Keratinocyte (primary cell): ENCODE measurements around the gene IFNGR1. TPM values are rescaled to one million over a fixed set of nuclear protein-coding genes. Genes with fewer than 3 reads are reported as not detected.

Source experiments
- DNase-seq: peaks from one replicate; pipeline ENCODE4 v3.0.0-alpha.2; 2011; ENCODE audit warnings: low read depth, missing footprints, low spot score
- FAIRE-seq: peaks from 2 replicates; lab custom pipeline; 2011; peaks lifted over from hg19 to GRCh38; lab: Jason Lieb, UNC
- H2AFZ ChIP-seq: 2 replicates; pipeline ENCODE4 v1.6.0; 2012; ENCODE audit warnings: low read length, control low read depth, inconsistent platforms; ENCODE audit not compliant: control insufficient read depth
- H3K27ac ChIP-seq: 2 replicates; pipeline ENCODE4 v1.5.1; 2011; ENCODE audit warnings: low read length; ENCODE audit not compliant: control insufficient read depth, insufficient read depth
- H3K27me3 ChIP-seq: 3 replicates; pipeline ENCODE4 v1.6.0; 2011; ENCODE audit warnings: low read length; ENCODE audit not compliant: control insufficient read depth, insufficient read depth; ENCODE audit errors: extremely low read depth
- H3K36me3 ChIP-seq, 2 experiments: 2 replicates in 1 of 2; 3 replicates in 1 of 2; pipeline ENCODE4 v1.5.1; 2011; ENCODE audit warnings: low read length in 2 of 2, mild to moderate bottlenecking in 1 of 2; ENCODE audit not compliant: control insufficient read depth in 2 of 2, insufficient read depth in 2 of 2; ENCODE audit errors: extremely low read depth in 1 of 2
- H3K4me1 ChIP-seq: 3 replicates; pipeline ENCODE4 v1.5.1; 2011; ENCODE audit warnings: low read length; ENCODE audit not compliant: control insufficient read depth, insufficient read depth; ENCODE audit errors: extremely low read depth
- H3K4me2 ChIP-seq: 3 replicates; pipeline ENCODE4 v1.6.0; 2011; ENCODE audit warnings: low read depth, low read length; ENCODE audit not compliant: control insufficient read depth, insufficient read depth; ENCODE audit errors: extremely low read depth
- H3K4me3 ChIP-seq, 3 experiments: fragments of 200-600 bp in 1 of 3; sonication (generic) in 1 of 3; 2 replicates in 2 of 3; 3 replicates in 1 of 3; pipeline ENCODE4 v1.5.1; 2011 to 2016; ENCODE audit warnings: low read length in 3 of 3, mild to moderate bottlenecking in 3 of 3, control low read depth in 2 of 3, inconsistent platforms in 1 of 3, low read depth in 1 of 3, mixed read lengths in 1 of 3, mixed run types in 1 of 3, moderate library complexity in 1 of 3; ENCODE audit not compliant: control insufficient read depth in 2 of 3, insufficient read depth in 2 of 3; ENCODE audit errors: extremely low read depth in 1 of 3
- H3K79me2 ChIP-seq: 2 replicates; pipeline ENCODE4 v1.6.0; 2012; ENCODE audit warnings: low read length; ENCODE audit not compliant: control insufficient read depth, insufficient read depth
- H3K9ac ChIP-seq: 3 replicates; pipeline ENCODE4 v1.6.0; 2011; ENCODE audit warnings: low read length; ENCODE audit not compliant: control insufficient read depth, insufficient read depth; ENCODE audit errors: extremely low read depth
- H3K9me1 ChIP-seq: 3 replicates; pipeline ENCODE4 v1.6.0; 2011; ENCODE audit warnings: low read length; ENCODE audit not compliant: control insufficient read depth, insufficient read depth; ENCODE audit errors: extremely low read depth
- H3K9me3 ChIP-seq: 2 replicates; pipeline ENCODE4 v1.5.1; 2012; ENCODE audit warnings: low read depth, low read length; ENCODE audit not compliant: control insufficient read depth
- H4K20me1 ChIP-seq: 3 replicates; pipeline ENCODE4 v1.6.0; 2011; ENCODE audit warnings: low read length; ENCODE audit not compliant: control insufficient read depth, insufficient read depth; ENCODE audit errors: extremely low read depth
- EZH2 ChIP-seq: IDR thresholded peaks from one replicate; pipeline ENCODE4 v1.6.1; 2012; ENCODE audit warnings: inconsistent platforms, mild to moderate bottlenecking, low read length, moderate library complexity
- dilution Hi-C: fragments of 300-500 bp; cut with MboI; formaldehyde crosslinking; loops from one replicate; pipeline ENCODE4 v1.7.0; 2020; ENCODE audit warnings: low sequenced_read_pairs; ENCODE audit not compliant: extremely low pct_ligation_motif_present
- polyA plus RNA-seq, 5 experiments: library from polyadenylated mRNA; depleted of rRNA in 3 of 5; stranded (reverse) in 3 of 5; stranded (forward) in 1 of 5; unstranded in 1 of 5; fragments of >200 nt; gene quantifications; 1 replicate in 1 of 5; 2 replicates in 3 of 5; 3 replicates in 1 of 5; pipeline versions ENCODE4 v1.2.1 to v1.2.3, GENCODE V29; 2011 to 2012; ENCODE audit warnings: missing spikeins in 2 of 5, low read depth in 1 of 5, low replicate concordance in 1 of 5
- TF ChIP-seq, protein P1 (sequence below), 3 experiments: IDR thresholded peaks in 1 of 3; conservative IDR thresholded peaks in 1 of 3; optimal IDR thresholded peaks in 1 of 3; 2 replicates in 2 of 3; 3 replicates in 1 of 3; pipeline versions ENCODE3 to v1.5.1; 2011; ENCODE audit warnings: low read length in 3 of 3, mild to moderate bottlenecking in 3 of 3, moderate library complexity in 2 of 3, control low read depth in 1 of 3, inconsistent platforms in 1 of 3; ENCODE audit not compliant: insufficient read depth in 2 of 3; ENCODE audit errors: extremely low read depth in 1 of 3

IFNGR1 gene
- polyA plus RNA-seq, 1 donor (not counting 4 experiments of a cell fraction or from before 2014, with no cell fraction given): 109 TPM

DNA sequence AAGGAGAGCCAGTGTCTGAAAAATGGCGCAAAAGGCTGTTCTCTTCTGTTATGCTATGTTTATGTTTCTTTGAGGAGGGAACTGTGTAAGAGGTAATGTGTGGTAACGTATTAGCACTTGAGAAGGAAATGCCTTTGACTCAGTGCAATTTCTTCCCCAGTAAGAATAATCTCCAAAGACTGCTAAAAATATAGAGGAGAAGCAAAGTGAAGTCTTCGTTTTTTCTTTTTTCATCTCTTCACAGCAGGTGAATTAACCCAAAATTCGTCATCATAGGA, 47.1 kb upstream of the IFNGR1 start:
- Histone ChIP-seq H3K36me3 (no peaks in the 10 kb centered on the region), H3K9me3 (no peaks in the 10 kb centered on the region), H3K4me1 (peaks cover 8% of the 10 kb centered on the region), H4K20me1 (no peaks in the 10 kb centered on the region), H3K9me1 (no peaks in the 10 kb centered on the region), H3K79me2 (no peaks in the 10 kb centered on the region), H3K9ac (no peak overlapping the region), H3K27ac (no peak overlapping the region), H3K4me2 (no peak overlapping the region), H2AFZ (no peak overlapping the region), H3K27me3 (peaks cover 13% of the 10 kb centered on the region), H3K4me3 (no peak overlapping the region)
- DNase-seq: no peak
- no peak for FAIRE-seq
- dilution Hi-C loops: no loop called here
- TF ChIP-seq EZH2: no peak
- TF ChIP-seq, protein P1, sequence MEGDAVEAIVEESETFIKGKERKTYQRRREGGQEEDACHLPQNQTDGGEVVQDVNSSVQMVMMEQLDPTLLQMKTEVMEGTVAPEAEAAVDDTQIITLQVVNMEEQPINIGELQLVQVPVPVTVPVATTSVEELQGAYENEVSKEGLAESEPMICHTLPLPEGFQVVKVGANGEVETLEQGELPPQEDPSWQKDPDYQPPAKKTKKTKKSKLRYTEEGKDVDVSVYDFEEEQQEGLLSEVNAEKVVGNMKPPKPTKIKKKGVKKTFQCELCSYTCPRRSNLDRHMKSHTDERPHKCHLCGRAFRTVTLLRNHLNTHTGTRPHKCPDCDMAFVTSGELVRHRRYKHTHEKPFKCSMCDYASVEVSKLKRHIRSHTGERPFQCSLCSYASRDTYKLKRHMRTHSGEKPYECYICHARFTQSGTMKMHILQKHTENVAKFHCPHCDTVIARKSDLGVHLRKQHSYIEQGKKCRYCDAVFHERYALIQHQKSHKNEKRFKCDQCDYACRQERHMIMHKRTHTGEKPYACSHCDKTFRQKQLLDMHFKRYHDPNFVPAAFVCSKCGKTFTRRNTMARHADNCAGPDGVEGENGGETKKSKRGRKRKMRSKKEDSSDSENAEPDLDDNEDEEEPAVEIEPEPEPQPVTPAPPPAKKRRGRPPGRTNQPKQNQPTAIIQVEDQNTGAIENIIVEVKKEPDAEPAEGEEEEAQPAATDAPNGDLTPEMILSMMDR (optimal IDR thresholded peaks at IDR 0.05 in 1 of 3, IDR thresholded peaks at IDR 0.05 in 1 of 3, conservative IDR thresholded peaks at IDR 0.05 in 1 of 3; ENCODE audit: extremely low read depth in 1 of 3, insufficient read depth in 2 of 3, low read length in 3 of 3): no peak

DNA sequence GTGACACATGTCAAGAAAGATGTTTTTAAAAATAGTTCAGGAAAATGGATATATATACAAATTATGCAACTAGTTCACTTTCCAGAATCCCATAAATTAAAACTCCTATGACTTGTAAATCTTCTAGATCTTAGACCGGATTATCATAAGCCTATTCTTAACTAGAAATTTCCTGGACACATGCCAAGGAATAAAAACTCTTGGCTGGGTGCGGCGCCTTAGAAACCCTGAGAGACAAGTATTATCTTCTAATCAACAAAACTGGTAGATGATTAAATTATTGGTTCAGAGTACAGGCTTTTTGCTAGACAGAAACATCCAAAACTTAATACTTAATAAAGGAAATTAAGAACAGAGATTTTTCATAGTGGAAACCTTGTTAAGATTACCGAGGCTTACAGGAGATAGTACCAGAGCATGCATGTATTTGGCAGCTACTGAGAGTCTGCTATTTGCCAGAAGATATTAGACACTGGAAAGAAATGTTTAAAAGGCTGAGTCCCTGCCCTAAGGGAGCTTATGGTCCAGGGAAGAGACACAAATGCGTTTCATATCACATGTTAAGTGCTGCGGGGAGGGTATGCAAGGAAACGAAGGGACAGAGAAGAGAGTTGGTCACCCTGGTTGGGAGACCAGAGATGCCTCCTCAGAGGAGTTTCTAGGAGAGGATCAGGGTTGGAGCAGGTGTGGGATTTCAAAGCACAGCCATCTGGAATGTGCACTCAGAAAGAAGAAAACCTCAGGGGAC, 46.5 kb upstream of the IFNGR1 start:
- no peaks in the 10 kb centered on the region for H4K20me1 ChIP-seq
- H3K4me2 ChIP-seq: no peak overlapping the region
- TF ChIP-seq EZH2: no peak
- TF ChIP-seq, protein P1 (optimal IDR thresholded peaks at IDR 0.05 in 1 of 3, IDR thresholded peaks at IDR 0.05 in 1 of 3, conservative IDR thresholded peaks at IDR 0.05 in 1 of 3; ENCODE audit: extremely low read depth in 1 of 3, insufficient read depth in 2 of 3, low read length in 3 of 3): no peak
- no peak overlapping the region for H3K4me3 ChIP-seq
- H3K9me1 ChIP-seq: no peaks in the 10 kb centered on the region
- FAIRE-seq (no peak), DNase-seq (no peak)
- no peaks in the 10 kb centered on the region for H3K9me3 ChIP-seq
- no peak overlapping the region for H3K27ac ChIP-seq
- dilution Hi-C loops: no loop called here
- no peaks in the 10 kb centered on the region for H3K36me3 ChIP-seq
- H3K4me1 ChIP-seq: peaks cover 10% of the 10 kb centered on the region
- H3K27me3 ChIP-seq: peaks cover 13% of the 10 kb centered on the region
- H3K9ac ChIP-seq: no peak overlapping the region
- H3K79me2 ChIP-seq: no peaks in the 10 kb centered on the region
- no peak overlapping the region for H2AFZ ChIP-seq
